GM21576 (cell line): Measurements from ENCODE around the gene ITPR3.

Source experiments
- ATAC-seq: cut with Tn5 transposase; IDR thresholded peaks from one replicate; pipeline ENCODE4 v1.9.1; 2021; ENCODE audit warnings: mild to moderate bottlenecking, moderate library complexity; ENCODE audit not compliant: unreplicated experiment

ITPR3 gene

DNA sequence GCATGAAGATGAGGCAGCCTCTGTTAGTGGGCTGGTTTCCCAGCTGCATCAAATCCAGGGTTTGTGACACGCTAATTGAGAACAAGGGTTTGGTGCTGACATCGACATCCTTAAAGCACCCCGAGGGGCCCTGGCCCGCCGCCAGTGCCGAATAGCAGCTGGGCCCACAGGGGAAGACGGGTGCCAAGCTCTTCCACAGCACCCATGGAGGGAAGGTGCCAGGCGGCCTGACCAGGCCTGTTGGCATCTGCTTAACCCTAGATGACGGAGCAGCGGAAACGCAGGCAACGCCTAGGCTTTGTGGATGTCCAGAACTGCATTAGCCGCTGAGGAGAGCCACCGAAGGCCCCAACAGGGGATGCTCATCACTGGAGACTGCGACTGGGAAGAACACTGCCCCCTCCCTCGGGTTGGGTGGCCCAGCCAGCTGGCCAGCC, 74.3 kb downstream of the ITPR3 start:
- ATAC-seq = no peak

DNA sequence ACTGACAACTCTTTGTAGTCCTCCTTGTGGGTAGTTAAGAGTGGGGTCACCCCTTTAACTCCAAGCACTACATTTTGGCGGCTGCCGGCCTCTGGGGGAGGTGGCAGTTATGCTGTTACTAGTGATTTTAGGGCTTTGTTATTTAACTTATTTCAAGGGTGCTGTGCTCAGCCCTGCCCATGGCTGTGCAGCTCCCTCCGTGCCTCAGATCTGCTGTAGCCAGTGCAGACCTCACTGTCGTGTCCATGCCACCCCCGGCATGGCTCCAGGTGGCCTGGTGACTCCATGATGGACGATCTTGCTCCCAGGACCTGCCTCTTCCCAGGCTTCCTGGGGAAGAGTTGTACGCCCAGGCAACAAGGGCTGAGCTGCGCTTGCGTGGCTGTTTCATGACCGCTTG, 75.0 kb downstream of the ITPR3 start:
- ATAC-seq = no peak

- ATAC-seq = no peak
These were observed 75.7 kb downstream of the ITPR3 start for GRCh38 chr6:33696548-33697518.

DNA sequence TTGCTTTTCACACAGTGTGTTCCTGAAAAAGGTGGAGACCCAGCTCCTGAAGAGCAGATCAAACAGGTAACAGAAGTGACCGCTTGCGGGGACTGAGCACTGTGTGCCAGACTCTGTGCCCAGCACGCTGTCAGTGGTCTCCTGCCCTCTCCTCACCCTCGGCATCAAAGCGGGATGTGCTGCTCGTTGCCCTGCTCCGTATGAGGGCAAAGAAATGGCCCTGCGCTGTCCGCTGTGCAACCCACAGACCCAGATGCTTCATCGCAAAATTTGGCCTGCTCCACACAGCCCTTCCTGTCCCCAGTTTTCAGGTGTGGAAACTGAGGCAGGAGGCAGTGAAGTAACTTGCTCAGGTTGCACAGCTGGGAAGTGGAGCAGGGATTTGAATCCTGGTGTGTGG, 76.7 kb downstream of the ITPR3 start:
- ATAC-seq = no peak

- no peak for ATAC-seq
These were observed 77.4 kb downstream of the ITPR3 start for GRCh38 chr6:33698494-33698893.

- no peak for ATAC-seq
These were observed 78.0 kb downstream of the ITPR3 start for GRCh38 chr6:33699131-33699530.

DNA sequence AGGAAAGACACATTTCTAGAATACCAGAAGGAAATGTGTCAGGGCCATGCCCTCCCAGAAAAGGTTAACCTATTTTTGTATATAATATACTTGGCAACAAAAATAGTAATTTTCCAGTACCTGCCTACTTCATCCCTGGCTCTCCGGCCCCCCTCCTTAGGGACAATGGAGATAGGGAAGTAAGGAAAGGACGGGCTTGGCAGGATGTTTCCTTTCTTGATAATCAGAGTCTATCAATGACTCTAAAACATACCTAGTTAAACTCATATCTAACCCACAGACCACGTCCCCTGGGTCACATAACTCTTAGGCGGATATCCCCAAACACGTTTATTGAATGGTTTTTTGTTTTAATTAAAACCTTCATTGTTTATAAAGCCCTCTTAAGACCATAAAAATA, 78.6 kb downstream of the ITPR3 start:
- no peak for ATAC-seq

- ATAC-seq = peak; percentile 57
These were observed 79.4 kb downstream of the ITPR3 start for GRCh38 chr6:33700391-33701050.

GRCh38 chr6:33702345-33702977, 81.3 kb downstream of the ITPR3 start:
- ATAC-seq = no peak

DNA sequence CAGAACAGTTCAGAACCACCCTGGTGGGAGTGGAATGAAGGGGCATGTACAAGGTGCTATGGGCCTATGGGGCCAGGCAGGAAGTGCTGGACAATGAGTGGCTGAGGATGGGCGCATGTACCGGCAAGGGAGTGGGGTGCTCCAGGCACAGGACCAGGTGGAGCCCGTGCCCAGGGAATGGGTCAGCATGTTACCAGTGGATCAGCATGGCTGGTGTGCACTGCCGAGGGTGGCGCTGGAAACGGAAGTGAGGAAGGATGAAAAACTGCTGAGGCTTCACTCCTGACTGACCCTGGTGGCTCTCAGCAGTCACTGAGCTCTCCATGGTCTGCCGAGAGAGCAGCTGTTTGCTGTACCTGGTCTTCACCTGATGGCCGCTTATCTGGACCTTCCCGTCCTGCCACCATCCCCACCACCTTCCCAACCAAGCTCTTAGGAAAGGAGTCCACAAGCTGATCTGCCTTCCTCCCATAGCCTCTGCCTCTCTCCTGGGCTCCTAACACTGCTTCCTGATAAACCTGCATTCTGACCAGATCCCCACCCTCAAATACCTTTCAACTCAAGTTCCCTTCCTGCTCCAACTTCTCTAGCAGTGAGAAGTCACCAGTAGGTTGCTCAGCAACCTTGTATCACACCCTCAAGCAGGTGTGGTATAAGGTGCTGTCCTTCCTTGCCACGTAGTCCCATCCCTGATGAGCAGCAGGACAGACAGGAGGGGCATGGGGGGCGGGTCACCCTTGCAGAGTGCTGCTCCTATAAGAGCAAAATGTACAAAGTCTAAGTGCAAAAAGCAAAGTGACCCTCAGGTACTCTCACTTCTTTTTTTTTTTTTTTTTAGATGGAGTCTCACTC, 83.3 kb downstream of the ITPR3 start:
- no peak for ATAC-seq

GRCh38 chr6:33705268-33705885, 84.3 kb downstream of the ITPR3 start:
- ATAC-seq = no peak

- ATAC-seq = no peak
These were observed 85.0 kb downstream of the ITPR3 start for GRCh38 chr6:33705955-33706725.

GRCh38 chr6:33707771-33708170, 86.6 kb downstream of the ITPR3 start:
- ATAC-seq = no peak

DNA sequence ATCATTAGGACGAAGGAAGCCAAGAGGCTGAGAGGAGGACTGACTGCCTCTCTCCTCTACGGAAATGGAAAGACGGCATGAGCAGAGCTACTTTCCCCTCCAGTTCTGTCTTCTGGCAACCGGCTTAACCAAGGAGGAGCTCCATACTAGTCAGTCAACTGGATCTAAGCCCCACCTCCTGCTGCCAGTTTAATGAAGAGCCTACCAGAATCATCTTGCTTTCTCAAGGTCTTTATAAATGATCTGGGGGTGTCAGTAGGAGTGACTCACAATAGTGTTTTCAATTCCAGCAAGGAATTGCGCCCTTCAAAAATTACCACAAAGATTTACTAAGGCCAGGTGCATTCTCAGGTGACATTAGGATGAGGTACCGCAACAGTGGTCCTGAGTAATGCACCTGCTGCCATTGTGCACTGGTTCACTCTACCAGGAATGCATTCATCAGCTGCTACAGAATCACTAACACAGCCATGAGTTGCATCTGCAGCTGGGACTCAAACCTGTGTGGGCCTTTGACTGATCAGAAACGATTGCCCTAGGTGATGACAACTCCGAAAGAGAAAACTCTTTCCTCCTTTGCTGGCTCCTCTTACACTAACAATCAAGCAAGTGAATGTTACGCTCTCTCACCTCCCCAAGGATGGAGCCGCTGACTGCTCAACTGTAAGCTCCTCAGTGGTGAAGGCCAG, 87.5 kb downstream of the ITPR3 start:
- ATAC-seq = no peak

DNA sequence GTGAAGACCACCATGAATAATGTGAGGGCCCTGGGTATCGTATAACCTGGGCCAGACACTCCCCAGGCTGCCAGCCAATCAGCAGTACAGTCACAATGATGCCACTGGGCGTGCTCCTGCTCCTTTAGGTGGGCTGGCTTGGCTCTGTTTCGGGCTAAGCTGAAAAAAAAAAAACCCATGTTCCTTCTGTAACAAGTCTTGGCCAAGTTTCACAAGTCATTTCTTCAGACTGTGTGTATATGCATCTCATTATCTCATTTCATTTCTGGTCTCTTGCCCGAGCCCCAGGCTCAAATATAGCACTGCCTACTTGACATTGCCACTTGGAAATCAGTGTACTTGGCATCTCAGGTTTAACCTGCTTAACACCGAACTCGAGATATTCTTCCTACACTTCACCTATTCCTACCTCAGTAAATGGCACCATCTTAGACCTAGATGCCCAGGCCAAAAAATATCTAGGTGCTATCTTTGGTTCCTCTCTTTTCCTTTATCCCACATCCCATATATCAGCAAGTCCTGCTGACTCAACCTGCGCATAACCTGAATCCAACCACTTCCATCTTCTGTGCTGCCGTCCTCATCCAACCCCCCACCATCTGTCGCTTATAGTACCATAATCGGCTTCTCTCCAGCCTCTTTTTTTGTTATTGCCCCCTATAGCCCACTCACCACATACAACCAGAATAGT, 88.6 kb downstream of the ITPR3 start:
- ATAC-seq = no peak

DNA sequence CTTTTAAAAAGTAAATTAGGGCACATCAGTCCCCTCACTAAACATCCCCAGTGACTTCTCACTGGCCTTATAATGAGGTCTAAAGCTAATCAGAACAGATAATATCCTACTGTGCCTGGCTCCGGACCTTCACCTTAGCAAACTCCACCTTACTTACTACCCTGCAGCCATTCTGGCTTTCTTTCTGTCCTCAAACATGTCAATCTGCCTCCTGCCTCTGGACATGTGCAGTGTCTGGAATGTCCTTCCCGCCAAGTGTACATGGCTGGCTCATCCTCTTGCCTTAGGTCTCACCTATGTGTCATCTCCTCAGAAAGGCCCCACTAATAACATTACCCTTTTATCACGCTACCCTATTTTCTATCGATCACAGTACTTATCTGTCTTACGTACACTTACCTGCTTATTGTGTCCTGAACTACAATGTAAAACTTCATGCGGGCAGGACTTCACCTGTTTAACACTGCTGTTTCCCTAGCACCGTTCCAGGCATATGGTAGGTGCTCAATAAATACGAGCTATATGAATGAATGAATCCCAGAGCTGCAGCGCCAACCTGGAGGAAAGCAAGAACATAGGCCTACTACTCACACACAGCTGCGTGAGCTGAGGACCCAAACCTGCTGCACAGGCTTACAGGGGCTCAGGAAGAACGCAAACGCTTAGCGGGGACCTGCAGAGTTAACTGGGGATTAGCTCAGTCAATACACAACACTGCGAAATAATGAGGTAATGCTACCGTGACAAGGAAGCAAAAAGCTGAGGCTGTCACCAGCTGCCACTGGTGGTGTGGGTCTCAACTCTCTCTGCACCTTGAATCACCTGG, 89.4 kb downstream of the ITPR3 start:
- no peak for ATAC-seq
